HEK293 (cell line): ENCODE measurements around the gene RIPK3.
A peak's percentile ranks its signal among the peaks of the same experiment; 100 is the strongest.

Source experiments
- CTCF ChIA-PET: fragments of 350-600 bp; formaldehyde crosslinking; extraction: SDS; loops from one replicate; lab custom pipeline; 2021; ENCODE audit warnings: antibody characterized with exemption; lab: Yijun Ruan, JAX
- POLR2A ChIA-PET: fragments of 300-600 bp; formaldehyde crosslinking; extraction: SDS; loops from one replicate; lab custom pipeline; 2020; ENCODE audit warnings: antibody characterized with exemption, inconsistent platforms; lab: Yijun Ruan, JAX
- H3K27ac ChIP-seq: fragments of 200-500 bp; sonication (Bioruptor generic); 2 replicates; pipeline ENCODE4 v1.5.1; 2014; ENCODE audit warnings: low read depth, low read length, control low read depth, inconsistent platforms; ENCODE audit errors: extremely low read depth
- H3K36me3 ChIP-seq, 2 experiments: fragments of 200-500 bp in 1 of 2; sonication (Bioruptor generic) in 1 of 2; 1 replicate in 1 of 2; 2 replicates in 1 of 2; pipeline ENCODE4 v1.5.1; 2014 to 2017; ENCODE audit warnings: inconsistent platforms in 2 of 2, low read length in 2 of 2; ENCODE audit not compliant: control insufficient read depth in 2 of 2, insufficient read depth in 1 of 2
- H3K4me1 ChIP-seq: fragments of 200-500 bp; sonication (Bioruptor generic); 2 replicates; pipeline ENCODE4 v1.5.1; 2014; ENCODE audit warnings: mild to moderate bottlenecking, low read length, inconsistent platforms; ENCODE audit not compliant: control insufficient read depth, insufficient read depth
- H3K4me3 ChIP-seq: 2 replicates; pipeline ENCODE4 v1.5.1; 2011; ENCODE audit warnings: low read depth, mild to moderate bottlenecking, control low read depth, low read length, moderate library complexity
- H3K9me3 ChIP-seq: fragments of 200-500 bp; sonication (Bioruptor generic); 2 replicates; pipeline ENCODE4 v1.5.1; 2014; ENCODE audit warnings: low read depth, low read length, inconsistent platforms; ENCODE audit not compliant: control insufficient read depth, insufficient read depth
- FEZF1 ChIP-seq: fragments of 450-650 bp; formaldehyde crosslinking; IDR thresholded peaks from 2 replicates; pipeline ENCODE4 v1.5.1; 2016; ENCODE audit warnings: missing biosample characterization, missing genetic modification characterization
- GFI1B ChIP-seq: fragments of 450-650 bp; formaldehyde crosslinking; IDR thresholded peaks from 2 replicates; pipeline ENCODE4 v1.5.1; 2016; ENCODE audit warnings: missing biosample characterization, missing genetic modification characterization
- KLF7 ChIP-seq: fragments of 450-650 bp; formaldehyde crosslinking; IDR thresholded peaks from 2 replicates; pipeline ENCODE4 v1.5.1; 2016; ENCODE audit warnings: missing biosample characterization, missing genetic modification characterization, borderline replicate concordance
- MYNN ChIP-seq: fragments of 450-650 bp; formaldehyde crosslinking; IDR thresholded peaks from 2 replicates; pipeline ENCODE4 v1.5.1; 2016; ENCODE audit warnings: missing biosample characterization, missing genetic modification characterization, borderline replicate concordance
- OSR2 ChIP-seq: fragments of 450-650 bp; formaldehyde crosslinking; IDR thresholded peaks from 2 replicates; pipeline ENCODE4 v1.5.1; 2016; ENCODE audit warnings: missing biosample characterization, missing genetic modification characterization
- SP7 ChIP-seq: fragments of 450-650 bp; formaldehyde crosslinking; IDR thresholded peaks from 2 replicates; pipeline ENCODE4 v1.5.1; 2016; ENCODE audit warnings: missing biosample characterization, missing genetic modification characterization
- TRIM28 ChIP-seq: IDR thresholded peaks from 2 replicates; pipeline ENCODE4 v1.6.1; 2011; ENCODE audit warnings: low read length, control low read depth, borderline replicate concordance
- ZBTB17 ChIP-seq: fragments of 450-650 bp; formaldehyde crosslinking; IDR thresholded peaks from 2 replicates; pipeline ENCODE4 v1.5.1; 2016; ENCODE audit warnings: missing biosample characterization, missing genetic modification characterization
- ZBTB21 ChIP-seq: fragments of 450-650 bp; formaldehyde crosslinking; IDR thresholded peaks from 2 replicates; pipeline ENCODE4 v1.5.1; 2017; ENCODE audit warnings: missing biosample characterization, missing genetic modification characterization
- ZBTB7A ChIP-seq: fragments of 450-650 bp; formaldehyde crosslinking; IDR thresholded peaks from 2 replicates; pipeline ENCODE4 v1.5.1; 2016; ENCODE audit warnings: low read depth, missing biosample characterization, missing genetic modification characterization
- ZFP37 ChIP-seq: fragments of 450-650 bp; formaldehyde crosslinking; IDR thresholded peaks from 2 replicates; pipeline ENCODE4 v1.5.1; 2016; ENCODE audit warnings: missing biosample characterization, missing genetic modification characterization
- ZNF10 ChIP-seq: fragments of 450-650 bp; formaldehyde crosslinking; IDR thresholded peaks from 2 replicates; pipeline ENCODE4 v1.5.1; 2017; ENCODE audit warnings: missing biosample characterization, missing genetic modification characterization
- ZNF132 ChIP-seq: fragments of 450-650 bp; formaldehyde crosslinking; IDR thresholded peaks from 2 replicates; pipeline ENCODE4 v1.5.1; 2017; ENCODE audit warnings: missing biosample characterization, missing genetic modification characterization, borderline replicate concordance
- ZNF146 ChIP-seq: fragments of 450-650 bp; formaldehyde crosslinking; IDR thresholded peaks from 2 replicates; pipeline ENCODE4 v1.5.1; 2016; ENCODE audit warnings: missing biosample characterization, missing genetic modification characterization
- ZNF148 ChIP-seq: fragments of 450-650 bp; formaldehyde crosslinking; IDR thresholded peaks from 2 replicates; pipeline ENCODE4 v1.5.0; 2017; ENCODE audit warnings: missing biosample characterization, missing genetic modification characterization, borderline replicate concordance
- ZNF157 ChIP-seq: fragments of 450-650 bp; formaldehyde crosslinking; IDR thresholded peaks from 2 replicates; pipeline ENCODE4 v1.5.1; 2016; ENCODE audit warnings: missing biosample characterization, missing genetic modification characterization
- ZNF18 ChIP-seq: fragments of 450-650 bp; formaldehyde crosslinking; IDR thresholded peaks from 2 replicates; pipeline ENCODE4 v1.5.1; 2016; ENCODE audit warnings: missing biosample characterization, missing genetic modification characterization
- ZNF239 ChIP-seq: fragments of 450-650 bp; formaldehyde crosslinking; IDR thresholded peaks from 2 replicates; pipeline ENCODE4 v1.5.1; 2016; ENCODE audit warnings: missing biosample characterization, missing genetic modification characterization
- ZNF248 ChIP-seq: fragments of 450-650 bp; formaldehyde crosslinking; IDR thresholded peaks from 2 replicates; pipeline ENCODE4 v1.5.1; 2017; ENCODE audit warnings: missing biosample characterization, missing genetic modification characterization
- ZNF292 ChIP-seq: fragments of 450-650 bp; formaldehyde crosslinking; IDR thresholded peaks from 2 replicates; pipeline ENCODE4 v1.5.1; 2016; ENCODE audit warnings: low read depth, missing biosample characterization, missing genetic modification characterization, borderline replicate concordance
- ZNF341 ChIP-seq: fragments of 450-650 bp; formaldehyde crosslinking; IDR thresholded peaks from 2 replicates; pipeline ENCODE4; 2016; ENCODE audit warnings: low read depth, missing biosample characterization, missing genetic modification characterization
- ZNF350 ChIP-seq: fragments of 450-650 bp; formaldehyde crosslinking; IDR thresholded peaks from 2 replicates; pipeline ENCODE4 v1.5.0; 2017; ENCODE audit warnings: missing biosample characterization, mild to moderate bottlenecking, missing genetic modification characterization
- ZNF362 ChIP-seq: fragments of 450-650 bp; formaldehyde crosslinking; IDR thresholded peaks from 2 replicates; pipeline ENCODE4 v1.5.1; 2016; ENCODE audit warnings: missing biosample characterization, missing genetic modification characterization
- ZNF366 ChIP-seq: fragments of 450-650 bp; formaldehyde crosslinking; conservative IDR thresholded peaks from 2 replicates; pipeline ENCODE4 v1.5.1; 2016; ENCODE audit warnings: missing biosample characterization, missing genetic modification characterization
- ZNF426 ChIP-seq: fragments of 450-650 bp; formaldehyde crosslinking; IDR thresholded peaks from 2 replicates; pipeline ENCODE4 v1.5.1; 2017; ENCODE audit warnings: missing biosample characterization, missing genetic modification characterization, mild to moderate bottlenecking, inconsistent platforms, moderate library complexity
- ZNF549 ChIP-seq: fragments of 450-650 bp; IDR thresholded peaks from 2 replicates; pipeline ENCODE4 v1.5.1; 2018; ENCODE audit warnings: missing biosample characterization, missing genetic modification characterization, mild to moderate bottlenecking, inconsistent platforms, moderate library complexity
- ZNF610 ChIP-seq: fragments of 450-650 bp; formaldehyde crosslinking; IDR thresholded peaks from 2 replicates; pipeline ENCODE4 v1.5.1; 2016; ENCODE audit warnings: missing biosample characterization, missing genetic modification characterization, borderline replicate concordance
- ZNF639 ChIP-seq: fragments of 450-650 bp; formaldehyde crosslinking; IDR thresholded peaks from 2 replicates; pipeline ENCODE4 v1.5.1; 2016; ENCODE audit warnings: missing biosample characterization, missing genetic modification characterization
- ZNF645 ChIP-seq: fragments of 450-650 bp; formaldehyde crosslinking; IDR thresholded peaks from 2 replicates; pipeline ENCODE4; 2016; ENCODE audit warnings: missing biosample characterization, missing genetic modification characterization
- ZNF692 ChIP-seq: fragments of 450-650 bp; formaldehyde crosslinking; IDR thresholded peaks from 2 replicates; pipeline ENCODE4 v1.5.1; 2016; ENCODE audit warnings: missing biosample characterization, missing genetic modification characterization
- ZNF776 ChIP-seq: fragments of 450-650 bp; formaldehyde crosslinking; IDR thresholded peaks from 2 replicates; pipeline ENCODE4 v1.5.0; 2017; ENCODE audit warnings: missing biosample characterization, missing genetic modification characterization, borderline replicate concordance

RIPK3 gene

GRCh38 chr14:24366413-24366720 is 26.6 kb upstream of the RIPK3 start:
- ChIA-PET CTCF (interaction anchor here (0.6 to 2.3 kb wide), 25 partner anchors 9 to 123 kb away, joined by 3 to 96 read pairs (median 5); partner anchors contain the start of genes CBLN3, KHNYN, SDR39U1 and TINF2), POLR2A (interaction anchor here (0.6 to 2.3 kb wide), 12 partner anchors 10 to 1128 kb away, joined by 3 to 45 read pairs (median 4); partner anchors contain the start of genes CBLN3, KHNYN, NYNRIN and RABGGTA)
- Histone ChIP-seq H3K9me3 (no peaks in the 10 kb centered on the region), H3K27ac (peak overlapping the region; percentile 97), H3K4me3 (peak overlapping the region; percentile 39), H3K4me1 (peaks cover 12% of the 10 kb centered on the region), H3K36me3 (peaks cover 0 to 16% of the 10 kb centered on the region in 2 experiments; a peak in 2 of 3 replicates)
- TF ChIP-seq ZNF350 (tag by site-specific recombination) = no peak
- TF ChIP-seq ZNF248 (tag by site-specific recombination) = no peak
- TF ChIP-seq OSR2 (tag by site-specific recombination) = no peak
- no peak for TF ChIP-seq ZNF549 (tag by site-specific recombination)
- peak; percentile 44 for TF ChIP-seq ZBTB21 (tag by site-specific recombination)
- no peak for TF ChIP-seq ZNF10
- no peak for TF ChIP-seq ZBTB7A
- TF ChIP-seq ZNF610 (tag by site-specific recombination) = no peak
- no peak for TF ChIP-seq ZNF18 (tag by site-specific recombination)
- peak; percentile 70 for TF ChIP-seq ZNF362 (tag by site-specific recombination)
- TF ChIP-seq ZNF157 (tag by site-specific recombination) = no peak
- no peak for TF ChIP-seq ZNF776 (tag by site-specific recombination)
- TF ChIP-seq ZNF148 (tag by site-specific recombination) = no peak
- peak; percentile 92 for TF ChIP-seq ZNF341 (tag by site-specific recombination)
- TF ChIP-seq ZNF132 (tag by site-specific recombination) = no peak
- no peak for TF ChIP-seq ZNF239
- no peak for TF ChIP-seq KLF7 (tag by site-specific recombination)
- TF ChIP-seq ZNF292 (tag by site-specific recombination) = no peak
- no peak for TF ChIP-seq FEZF1 (tag by site-specific recombination)
- no peak for TF ChIP-seq GFI1B (tag by site-specific recombination)
- peak; percentile 8; the same call in 1 of the 2 replicates for TF ChIP-seq ZBTB17
- no peak for TF ChIP-seq ZNF426 (tag by site-specific recombination)
- no peak for TF ChIP-seq ZNF639
- TF ChIP-seq ZNF366 = no peak
- TF ChIP-seq ZNF146 (tag by site-specific recombination) = no peak
- TF ChIP-seq ZFP37 (tag by site-specific recombination) = no peak
- no peak for TF ChIP-seq ZNF692 (tag by site-specific recombination)
- no peak for TF ChIP-seq ZNF645 (tag by site-specific recombination)
- TF ChIP-seq SP7 (tag by site-specific recombination) = peak; percentile 50; the same call in 1 of the 2 replicates
- no peak for TF ChIP-seq TRIM28
- no peak for TF ChIP-seq MYNN
